NCI-H1436 treated with DMSO at 0.1 percent for 48 hours (cell line): ENCODE results near the gene CCDC88C.

Experiments used
- DNase-seq: peaks from one replicate; lab custom pipeline; 2025; lab: John Stamatoyannopoulos, UW

Gene CCDC88C

GRCh38 chr14:91396959-91397815 is 20.4 kb downstream of the CCDC88C start:
- DNase-seq, result no peak

DNA sequence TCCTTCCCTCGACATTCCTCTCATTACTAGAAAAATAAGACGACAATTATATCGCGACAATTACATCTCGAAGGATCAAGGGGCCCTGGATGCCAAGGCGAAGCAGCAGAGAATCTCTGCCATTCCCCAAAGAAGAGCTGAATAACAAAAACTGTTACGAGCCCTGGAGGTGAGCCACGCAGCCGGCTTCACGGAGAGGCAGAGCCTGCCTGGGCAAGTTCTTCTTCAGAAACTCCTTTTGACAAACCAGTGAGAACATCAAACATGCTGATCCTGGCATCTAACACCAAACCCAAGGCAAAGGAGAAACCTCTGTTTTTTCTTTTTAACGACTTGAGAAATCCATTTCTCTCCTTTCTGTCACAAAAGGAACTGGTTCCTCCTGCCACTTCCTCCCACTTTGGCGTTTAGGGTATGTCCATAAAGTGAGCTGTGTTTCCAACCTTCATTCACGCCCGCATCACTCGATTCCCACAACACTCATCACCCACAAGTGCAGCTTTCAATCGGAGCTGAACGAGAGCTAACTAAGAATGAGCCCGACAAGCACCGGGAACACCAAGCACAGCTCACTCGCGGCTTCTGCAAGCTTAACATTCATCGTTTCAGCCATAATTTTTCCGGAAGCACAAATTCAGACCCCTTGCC is 21.5 kb downstream of the CCDC88C start:
- DNase-seq, result no peak

DNA sequence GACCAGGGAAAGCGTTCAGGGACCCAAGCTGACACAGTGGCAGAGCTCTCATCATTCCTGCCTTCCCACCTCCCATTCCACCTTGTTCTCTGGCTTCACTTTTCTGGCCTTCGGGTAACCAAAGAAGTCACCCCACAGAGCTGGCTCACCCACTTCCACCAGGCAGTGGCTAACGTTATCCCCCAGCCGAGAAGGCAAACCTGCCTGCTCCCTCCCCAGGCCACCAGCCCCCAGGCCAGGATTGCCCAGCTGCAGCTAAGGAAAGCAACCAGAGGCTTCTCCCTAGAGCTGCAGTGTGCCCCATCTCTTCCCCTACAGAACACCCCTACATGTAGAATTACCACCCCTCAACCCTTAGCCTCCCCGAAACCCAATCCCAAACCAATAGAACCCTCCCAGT is 22.2 kb downstream of the CCDC88C start:
- DNase-seq, result no peak

GRCh38 chr14:91394105-91395081 is 23.2 kb downstream of the CCDC88C start:
- DNase-seq, result no peak

DNA sequence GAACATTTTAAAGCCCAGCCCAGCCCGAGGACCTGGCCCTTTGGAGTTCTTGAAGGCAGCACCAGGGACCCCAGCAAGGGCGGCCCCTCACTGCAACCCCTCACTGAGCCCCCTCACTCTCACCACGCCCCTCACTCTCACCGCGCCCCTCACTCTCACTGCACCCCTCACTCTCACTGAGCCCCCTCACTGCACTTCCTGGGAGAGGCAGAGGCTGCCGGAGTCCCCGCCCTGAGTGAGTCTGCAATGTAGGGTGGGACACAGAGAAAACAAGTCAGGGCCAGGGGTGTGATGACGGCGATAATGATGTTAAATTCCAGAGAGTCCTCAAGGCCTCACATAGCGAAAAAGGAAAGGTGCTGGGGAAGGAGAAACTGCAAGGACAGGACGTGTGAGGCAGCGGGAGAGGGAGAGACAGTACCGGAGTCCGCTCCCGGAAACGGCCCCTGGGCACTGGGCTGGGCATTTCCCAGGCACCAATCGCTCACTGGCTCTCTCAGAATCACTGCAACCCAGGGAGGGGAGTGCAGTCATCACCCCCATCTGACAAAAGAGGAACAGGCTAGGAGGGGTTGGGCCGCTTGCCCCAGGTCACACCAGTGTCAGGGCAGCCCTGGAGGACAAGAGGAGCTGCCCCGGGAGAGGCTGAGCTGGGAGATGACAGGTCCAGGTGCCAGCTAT is 24.9 kb downstream of the CCDC88C start:
- DNase-seq, result no peak

GRCh38 chr14:91390165-91390778 is 27.3 kb downstream of the CCDC88C start:
- no peak for DNase-seq

- no peak for DNase-seq
These were observed 28.5 kb downstream of the CCDC88C start for GRCh38 chr14:91389150-91389549.

GRCh38 chr14:91388551-91388975 is 29.1 kb downstream of the CCDC88C start:
- DNase-seq, result no peak

- no peak for DNase-seq
These were observed 29.7 kb downstream of the CCDC88C start for GRCh38 chr14:91387951-91388381.

- DNase-seq, result no peak
These were observed 30.3 kb downstream of the CCDC88C start for GRCh38 chr14:91387169-91387835.

- DNase-seq, result no peak
These were observed 31.9 kb downstream of the CCDC88C start for GRCh38 chr14:91385697-91386096.

GRCh38 chr14:91385224-91385623 is 32.4 kb downstream of the CCDC88C start:
- no peak for DNase-seq

DNA sequence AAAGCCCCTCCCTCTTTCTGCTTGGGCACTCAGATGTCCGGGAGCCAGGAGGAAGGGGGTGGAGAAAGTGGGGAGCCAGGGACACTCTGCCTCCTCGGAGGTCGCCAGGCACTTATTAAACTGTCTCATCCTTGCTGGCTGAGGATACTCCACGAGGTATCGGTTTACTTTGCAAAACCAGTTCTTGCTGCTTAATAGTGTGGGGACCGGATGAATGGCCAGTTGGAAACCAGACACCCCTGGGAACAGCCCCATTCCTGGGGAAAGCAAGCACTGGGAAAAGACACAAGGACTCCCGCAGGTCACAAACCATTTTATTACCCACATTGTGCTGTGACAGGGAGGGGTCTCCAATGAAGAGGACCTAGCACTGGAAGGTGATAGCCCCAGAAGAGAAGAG is 34.2 kb downstream of the CCDC88C start:
- DNase-seq, result no peak

GRCh38 chr14:91381801-91382670 is 35.6 kb downstream of the CCDC88C start:
- no peak for DNase-seq

DNA sequence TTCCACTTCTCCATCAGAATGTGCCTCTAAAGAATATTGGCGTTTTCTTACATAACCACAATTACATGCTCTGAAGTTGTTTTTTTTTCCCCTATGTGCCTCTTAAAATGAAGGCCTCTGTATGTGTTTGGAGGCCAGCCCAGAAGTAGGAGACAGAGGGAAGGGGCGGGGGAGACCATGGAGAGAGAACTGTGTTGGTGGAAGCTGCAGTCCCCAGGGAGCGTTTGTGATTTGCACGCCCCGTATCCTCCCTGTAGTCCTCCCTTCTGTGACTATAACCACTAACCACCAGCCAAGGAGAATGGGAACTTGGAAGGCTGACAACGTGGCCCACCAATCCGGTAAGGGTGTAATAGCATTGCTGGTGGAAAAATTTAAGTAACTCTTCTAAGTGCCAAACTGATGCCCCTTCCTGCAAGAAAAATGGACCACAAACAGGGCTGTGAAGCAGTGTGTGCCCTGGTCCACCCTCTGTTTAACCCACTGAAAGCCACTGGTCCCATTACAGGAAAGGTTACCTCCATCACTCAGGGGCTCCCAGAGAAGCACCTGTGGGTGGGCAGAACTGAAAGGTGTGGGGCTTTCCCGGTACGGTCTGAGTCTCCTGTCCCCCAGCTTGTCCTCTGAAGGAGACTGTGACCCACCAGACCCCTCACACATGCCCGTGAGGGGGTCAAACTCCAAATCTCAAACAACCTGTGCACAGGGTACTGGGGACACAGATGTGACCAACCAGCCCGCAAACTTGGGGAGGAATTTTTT is 36.8 kb downstream of the CCDC88C start:
- DNase-seq, result no peak

GRCh38 chr14:91380123-91380522 is 37.5 kb downstream of the CCDC88C start:
- no peak for DNase-seq

DNA sequence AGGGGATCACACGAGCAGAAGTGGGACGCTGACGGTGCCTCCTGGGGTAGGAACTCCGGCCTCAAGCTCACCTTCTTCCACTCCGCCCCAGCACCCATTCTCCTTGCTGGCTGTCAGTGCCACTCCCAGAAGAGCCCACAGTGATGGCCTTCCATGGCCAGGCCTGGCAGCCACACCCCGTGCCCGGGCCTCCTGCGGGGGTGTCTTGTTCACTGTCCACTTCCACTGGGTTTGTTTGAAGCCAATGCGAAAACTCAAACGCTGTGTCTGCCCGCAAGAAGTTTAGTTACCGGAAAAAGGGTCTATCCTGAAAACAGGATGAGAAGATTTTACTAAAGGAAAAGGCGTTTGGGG is 38.1 kb downstream of the CCDC88C start:
- DNase-seq, result no peak

DNA sequence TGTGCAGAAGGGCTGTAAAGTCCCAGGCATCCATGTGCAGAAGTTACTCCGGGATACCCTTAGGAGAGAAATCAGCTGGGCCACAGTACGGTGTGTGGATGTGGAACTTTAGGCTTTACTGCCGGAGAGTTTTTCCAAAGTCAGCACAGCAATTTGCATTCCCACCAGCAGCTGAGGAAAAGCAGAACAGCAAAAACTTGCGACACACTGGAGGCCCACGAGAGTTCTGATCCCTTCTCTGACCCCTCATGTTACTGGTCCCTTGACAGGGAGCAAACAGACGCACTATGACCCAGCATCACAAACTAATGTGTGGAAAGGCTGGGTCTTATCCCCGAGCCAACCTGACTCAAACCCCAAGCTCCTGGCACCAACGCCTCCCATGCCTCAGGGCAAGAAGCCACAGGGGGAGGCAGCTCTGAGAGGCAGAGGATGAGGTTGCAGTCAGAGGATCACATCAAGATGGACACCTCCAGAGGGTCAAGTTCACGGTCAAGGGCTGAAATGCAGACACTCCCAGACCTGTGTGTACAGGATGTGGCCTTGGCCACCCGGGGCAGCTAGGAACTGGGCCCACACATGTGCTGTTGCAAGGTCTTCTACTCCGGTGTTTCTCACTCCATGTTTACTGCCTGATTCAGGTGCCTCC is 38.6 kb downstream of the CCDC88C start:
- DNase-seq, result no peak
